NCI-H146 treated with DMSO at 0.1 percent for 48 hours (cell line): ENCODE results near the gene TMEM237.

Experiments used
- DNase-seq: peaks from one replicate; lab custom pipeline; 2025; ENCODE audit not compliant: unreplicated experiment; lab: John Stamatoyannopoulos, UW

The TMEM237 gene

GRCh38 chr2:201642579-201643215 is 606 bp downstream of the TMEM237 start:
- DNase-seq: peak; percentile 60

GRCh38 chr2:201642086-201642578 is 1.2 kb downstream of the TMEM237 start:
- DNase-seq: peak; percentile 60

GRCh38 chr2:201639205-201639604 is 4.1 kb downstream of the TMEM237 start:
- DNase-seq: no peak

- no peak for DNase-seq
These were observed 5.0 kb downstream of the TMEM237 start for GRCh38 chr2:201638326-201638725.

- DNase-seq: no peak
These were observed 9.5 kb downstream of the TMEM237 start for GRCh38 chr2:201633661-201634249.

- DNase-seq: no peak
These were observed 12.3 kb downstream of the TMEM237 start for GRCh38 chr2:201631041-201631440.

GRCh38 chr2:201630577-201630976 is 12.7 kb downstream of the TMEM237 start:
- DNase-seq: no peak

GRCh38 chr2:201628545-201628944 is 14.8 kb downstream of the TMEM237 start:
- no peak for DNase-seq

GRCh38 chr2:201622306-201622970 is 20.9 kb downstream of the TMEM237 start:
- DNase-seq: no peak

- DNase-seq: no peak
These were observed 21.9 kb downstream of the TMEM237 start for GRCh38 chr2:201621293-201621999.

- no peak for DNase-seq
These were observed 24.3 kb downstream of the TMEM237 start for GRCh38 chr2:201618744-201619662.

GRCh38 chr2:201608021-201608420 is 35.3 kb downstream of the TMEM237 start:
- no peak for DNase-seq

GRCh38 chr2:201607568-201607967 is 35.7 kb downstream of the TMEM237 start:
- DNase-seq: no peak

GRCh38 chr2:201600906-201601305 is 42.4 kb downstream of the TMEM237 start:
- no peak for DNase-seq

- DNase-seq: no peak
These were observed 45.9 kb downstream of the TMEM237 start for GRCh38 chr2:201597397-201597796.

GRCh38 chr2:201580486-201580885 is 62.8 kb downstream of the TMEM237 start:
- no peak for DNase-seq

GRCh38 chr2:201579536-201579935 is 63.8 kb downstream of the TMEM237 start:
- no peak for DNase-seq

GRCh38 chr2:201575971-201576370 is 67.3 kb downstream of the TMEM237 start:
- no peak for DNase-seq

- no peak for DNase-seq
These were observed 68.5 kb downstream of the TMEM237 start for GRCh38 chr2:201574766-201575165.

GRCh38 chr2:201572846-201573508 is 70.3 kb downstream of the TMEM237 start:
- DNase-seq: no peak
